ENCODE results near the gene UBE2E2.
A peak's percentile ranks its signal among the peaks of the same experiment; 100 is the strongest.

Gene UBE2E2
- 0.06 to 1.3 (median 0.23) reads per million in 9 experiments for total RNA-seq

- DNase-seq (peak in 1 of 3 experiments; percentile 5), ATAC-seq (replicated peaks) (peak; percentile 61)
- peaks cover 2% of the 10 kb centered on the region for H3K36me3 Mint-ChIP-seq (ENCODE audit: insufficient read depth)
- peaks cover 10 to 14% of the 10 kb centered on the region in 2 donors for H3K4me1 Mint-ChIP-seq (ENCODE audit: low read depth in 2 of 2)
- H3K27ac Mint-ChIP-seq, result peak within 1 kb of the TSS in 1 of 2 donors; percentile 30
- peak within 1 kb of the TSS; percentile 84 to 85 for H3K4me3 Mint-ChIP-seq
- H3K27me3 Mint-ChIP-seq, result peaks cover 43 to 48% of the 10 kb centered on the region in 2 donors
- peaks cover 0 to 2% of the 10 kb centered on the region in 2 donors for H3K9me3 Mint-ChIP-seq
Measured at GRCh38 chr3:23202921-23203707, at the start of gene UBE2E2. Gene UBE2E2, plus strand, starts transcription at chr3:23203327.

GRCh38 chr3:23153436-23153835 lies 49.7 kb upstream of the UBE2E2 start:
- DNase-seq (no peak), ATAC-seq (replicated peaks) (no peak)
- no peak overlapping the region for H3K27ac Mint-ChIP-seq
- H3K4me1 Mint-ChIP-seq (ENCODE audit: low read depth in 2 of 2), result no peaks in the 10 kb centered on the region
- H3K9me3 Mint-ChIP-seq, result no peaks in the 10 kb centered on the region
- no peaks in the 10 kb centered on the region for H3K36me3 Mint-ChIP-seq (ENCODE audit: insufficient read depth)
- no peak overlapping the region for H3K4me3 Mint-ChIP-seq
- no peaks in the 10 kb centered on the region for H3K27me3 Mint-ChIP-seq

GRCh38 chr3:23157331-23157730 lies 45.8 kb upstream of the UBE2E2 start:
- Mint-ChIP-seq H3K27ac (no peak overlapping the region), H3K27me3 (no peaks in the 10 kb centered on the region), H3K4me1 (ENCODE audit: low read depth in 2 of 2) (no peaks in the 10 kb centered on the region), H3K9me3 (no peaks in the 10 kb centered on the region), H3K36me3 (ENCODE audit: insufficient read depth) (no peaks in the 10 kb centered on the region), H3K4me3 (no peak overlapping the region)
- ATAC-seq (replicated peaks) (no peak), DNase-seq (no peak)

GRCh38 chr3:23159929-23160328 lies 43.2 kb upstream of the UBE2E2 start:
- ATAC-seq (replicated peaks), result no peak
- Mint-ChIP-seq H3K27ac (no peak overlapping the region), H3K27me3 (no peaks in the 10 kb centered on the region), H3K4me3 (no peak overlapping the region), H3K4me1 (ENCODE audit: low read depth in 2 of 2) (no peaks in the 10 kb centered on the region), H3K9me3 (peaks cover 0 to 2% of the 10 kb centered on the region in 2 donors), H3K36me3 (ENCODE audit: insufficient read depth) (no peaks in the 10 kb centered on the region)
- no peak for DNase-seq

GRCh38 chr3:23161308-23161707 lies 41.8 kb upstream of the UBE2E2 start:
- Mint-ChIP-seq H3K36me3 (ENCODE audit: insufficient read depth) (no peaks in the 10 kb centered on the region), H3K4me1 (ENCODE audit: low read depth in 2 of 2) (no peaks in the 10 kb centered on the region), H3K9me3 (peaks cover 0 to 2% of the 10 kb centered on the region in 2 donors), H3K27me3 (no peaks in the 10 kb centered on the region), H3K27ac (no peak overlapping the region), H3K4me3 (no peak overlapping the region)
- DNase-seq, result no peak
- no peak for ATAC-seq (replicated peaks)

- Mint-ChIP-seq H3K27me3 (no peaks in the 10 kb centered on the region), H3K4me3 (no peak overlapping the region), H3K4me1 (ENCODE audit: low read depth in 2 of 2) (no peaks in the 10 kb centered on the region), H3K36me3 (ENCODE audit: insufficient read depth) (no peaks in the 10 kb centered on the region), H3K9me3 (peaks cover 0 to 2% of the 10 kb centered on the region in 2 donors), H3K27ac (no peak overlapping the region)
- ATAC-seq (replicated peaks) (no peak), DNase-seq (no peak)
Measured at GRCh38 chr3:23161896-23162570, 41.1 kb upstream of the UBE2E2 start.

GRCh38 chr3:23162934-23163333 lies 40.2 kb upstream of the UBE2E2 start:
- Mint-ChIP-seq H3K4me3 (no peak overlapping the region), H3K27me3 (no peaks in the 10 kb centered on the region), H3K27ac (no peak overlapping the region), H3K4me1 (ENCODE audit: low read depth in 2 of 2) (no peaks in the 10 kb centered on the region), H3K36me3 (ENCODE audit: insufficient read depth) (no peaks in the 10 kb centered on the region), H3K9me3 (peaks cover 0 to 2% of the 10 kb centered on the region in 2 donors)
- no peak for ATAC-seq (replicated peaks)
- DNase-seq, result no peak

- no peaks in the 10 kb centered on the region for H3K27me3 Mint-ChIP-seq
- DNase-seq, result no peak
- H3K9me3 Mint-ChIP-seq, result peaks cover 2 to 7% of the 10 kb centered on the region in 2 donors
- no peak for ATAC-seq (replicated peaks)
- H3K36me3 Mint-ChIP-seq (ENCODE audit: insufficient read depth), result no peaks in the 10 kb centered on the region
- no peaks in the 10 kb centered on the region for H3K4me1 Mint-ChIP-seq (ENCODE audit: low read depth in 2 of 2)
- H3K27ac Mint-ChIP-seq, result no peak overlapping the region
- no peak overlapping the region for H3K4me3 Mint-ChIP-seq
Measured at GRCh38 chr3:23164746-23165145, 38.4 kb upstream of the UBE2E2 start.

GRCh38 chr3:23165571-23165970 lies 37.6 kb upstream of the UBE2E2 start:
- Mint-ChIP-seq H3K9me3 (peaks cover 2 to 13% of the 10 kb centered on the region in 2 donors), H3K27ac (no peak overlapping the region), H3K4me1 (ENCODE audit: low read depth in 2 of 2) (no peaks in the 10 kb centered on the region), H3K27me3 (no peaks in the 10 kb centered on the region), H3K4me3 (no peak overlapping the region), H3K36me3 (ENCODE audit: insufficient read depth) (no peaks in the 10 kb centered on the region)
- no peak for DNase-seq
- no peak for ATAC-seq (replicated peaks)

- DNase-seq, result no peak
- no peaks in the 10 kb centered on the region for H3K4me1 Mint-ChIP-seq (ENCODE audit: low read depth in 2 of 2)
- H3K36me3 Mint-ChIP-seq (ENCODE audit: insufficient read depth), result no peaks in the 10 kb centered on the region
- H3K27me3 Mint-ChIP-seq, result no peaks in the 10 kb centered on the region
- no peak for ATAC-seq (replicated peaks)
- H3K9me3 Mint-ChIP-seq, result peaks cover 2 to 13% of the 10 kb centered on the region in 2 donors
- H3K4me3 Mint-ChIP-seq, result no peak overlapping the region
- no peak overlapping the region for H3K27ac Mint-ChIP-seq
Measured at GRCh38 chr3:23166276-23166675, 36.9 kb upstream of the UBE2E2 start.

- H3K27ac Mint-ChIP-seq, result no peak overlapping the region
Measured at GRCh38 chr3:23166845-23167244, 36.3 kb upstream of the UBE2E2 start.

GRCh38 chr3:23169551-23169950 lies 33.6 kb upstream of the UBE2E2 start:
- DNase-seq (no peak), ATAC-seq (replicated peaks) (no peak)
- no peaks in the 10 kb centered on the region for H3K4me1 Mint-ChIP-seq (ENCODE audit: low read depth in 2 of 2)
- no peak overlapping the region for H3K27ac Mint-ChIP-seq
- H3K36me3 Mint-ChIP-seq (ENCODE audit: insufficient read depth), result no peaks in the 10 kb centered on the region
- H3K27me3 Mint-ChIP-seq, result peaks cover 0 to 5% of the 10 kb centered on the region in 2 donors
- no peak overlapping the region for H3K4me3 Mint-ChIP-seq
- peaks cover 3 to 13% of the 10 kb centered on the region in 2 donors for H3K9me3 Mint-ChIP-seq

More at GRCh38 chr3:23166845-23167244, 36.3 kb upstream of the UBE2E2 start:
- H3K4me1 Mint-ChIP-seq (ENCODE audit: low read depth in 2 of 2), result no peaks in the 10 kb centered on the region
- no peaks in the 10 kb centered on the region for H3K27me3 Mint-ChIP-seq
- no peak overlapping the region for H3K4me3 Mint-ChIP-seq
- ATAC-seq (replicated peaks) (no peak), DNase-seq (no peak)
- peaks cover 2 to 13% of the 10 kb centered on the region in 2 donors for H3K9me3 Mint-ChIP-seq
- no peaks in the 10 kb centered on the region for H3K36me3 Mint-ChIP-seq (ENCODE audit: insufficient read depth)

GRCh38 chr3:23170291-23170690 lies 32.8 kb upstream of the UBE2E2 start:
- no peaks in the 10 kb centered on the region for H3K4me1 Mint-ChIP-seq (ENCODE audit: low read depth in 2 of 2)
- H3K4me3 Mint-ChIP-seq, result no peak overlapping the region
- DNase-seq (no peak), ATAC-seq (replicated peaks) (no peak)
- peaks cover 3 to 13% of the 10 kb centered on the region in 2 donors for H3K9me3 Mint-ChIP-seq
- H3K27me3 Mint-ChIP-seq, result peaks cover 0 to 5% of the 10 kb centered on the region in 2 donors
- H3K36me3 Mint-ChIP-seq (ENCODE audit: insufficient read depth), result no peaks in the 10 kb centered on the region
- H3K27ac Mint-ChIP-seq, result no peak overlapping the region

GRCh38 chr3:23172059-23172458 lies 31.1 kb upstream of the UBE2E2 start:
- no peak for ATAC-seq (replicated peaks)
- H3K27me3 Mint-ChIP-seq, result peaks cover 0 to 5% of the 10 kb centered on the region in 2 donors
- no peak overlapping the region for H3K27ac Mint-ChIP-seq
- H3K4me1 Mint-ChIP-seq (ENCODE audit: low read depth in 2 of 2), result no peaks in the 10 kb centered on the region
- no peaks in the 10 kb centered on the region for H3K36me3 Mint-ChIP-seq (ENCODE audit: insufficient read depth)
- no peak overlapping the region for H3K4me3 Mint-ChIP-seq
- peaks cover 5 to 13% of the 10 kb centered on the region in 2 donors for H3K9me3 Mint-ChIP-seq
- no peak for DNase-seq

All from effector memory CD8-positive, alpha-beta T cell (primary cell).